GM19238 (cell line): Measurements from ENCODE around the gene CPLX1.
"Not testable (repeated sequence)": the region's sequence is repeated elsewhere in the genome, so short reads cannot be mapped to it uniquely, and the experiment has no call there.

Experiments used
- DNase-seq: peaks from one replicate; pipeline ENCODE4 v3.0.0; 2011; ENCODE audit warnings: low spot score; ENCODE audit not compliant: insufficient read length

Gene CPLX1

GRCh38 chr4:736561-736960 is 89.4 kb downstream of the CPLX1 start:
- not testable (repeated sequence) for DNase-seq

GRCh38 chr4:735583-735982 is 90.3 kb downstream of the CPLX1 start:
- no peak for DNase-seq
